GM12878 (cell line): Measurements from ENCODE around the gene VPS18. TPM values are rescaled to one million over a fixed set of nuclear protein-coding genes. Genes with fewer than 3 reads are reported as not detected.

Source experiments
- ATF2 ChIP-seq: IDR thresholded peaks from 2 replicates; pipeline ENCODE4 v1.6.1; 2012; ENCODE audit warnings: low read length, inconsistent platforms
- CHD1 ChIP-seq: IDR thresholded peaks from 2 replicates; pipeline ENCODE4 v1.6.1; 2012; ENCODE audit warnings: low read depth, low read length, improper control_type of control experiment
- CHD4 ChIP-seq: fragments of 200-600 bp; sonication (generic); IDR thresholded peaks from 2 replicates; pipeline ENCODE4 v1.6.1; 2016; ENCODE audit warnings: mild to moderate bottlenecking
- CREB1 ChIP-seq: IDR thresholded peaks from 2 replicates; pipeline ENCODE4 v1.6.1; 2012; ENCODE audit warnings: low read depth, mild to moderate bottlenecking, inconsistent platforms
- E4F1 ChIP-seq: fragments of 450-650 bp; IDR thresholded peaks from 2 replicates; pipeline ENCODE4 v1.6.1; 2018; ENCODE audit warnings: borderline replicate concordance, mild to moderate bottlenecking; ENCODE audit not compliant: partially characterized antibody
- EGR1 ChIP-seq, 2 experiments: IDR thresholded peaks; 1 replicate in 1 of 2; 2 replicates in 1 of 2; pipeline ENCODE4 v1.6.1; 2011 to 2012; ENCODE audit warnings: low read depth in 2 of 2, low read length in 2 of 2, borderline replicate concordance in 1 of 2, mild to moderate bottlenecking in 1 of 2, moderate library complexity in 1 of 2
- EZH2 ChIP-seq: IDR thresholded peaks from 2 replicates; pipeline ENCODE4 v1.6.1; 2012; ENCODE audit warnings: low read depth, mild to moderate bottlenecking, control low read depth, inconsistent platforms, low read length, borderline replicate concordance; ENCODE audit not compliant: control insufficient read depth
- FOXM1 ChIP-seq: IDR thresholded peaks from 2 replicates; pipeline ENCODE4 v1.6.1; 2012; ENCODE audit warnings: low read depth, mild to moderate bottlenecking, inconsistent platforms, low read length, moderate library complexity
- HDAC2 ChIP-seq: fragments of 200-600 bp; sonication (generic); IDR thresholded peaks from 2 replicates; pipeline ENCODE4 v1.6.1; 2017
- HDGF ChIP-seq: fragments of 450-650 bp; IDR thresholded peaks from 2 replicates; pipeline ENCODE4 v1.6.1; 2016; ENCODE audit warnings: antibody characterized with exemption
- MEF2A ChIP-seq: IDR thresholded peaks from 2 replicates; pipeline ENCODE4 v1.6.1; 2011; ENCODE audit warnings: low read depth, mild to moderate bottlenecking, low read length, moderate library complexity; ENCODE audit not compliant: insufficient read depth
- MYB ChIP-seq: fragments of 150-350 bp; IDR thresholded peaks from 2 replicates; pipeline ENCODE4 v1.6.1; 2014; ENCODE audit warnings: mild to moderate bottlenecking, low read depth, low read length, borderline replicate concordance
- NBN ChIP-seq: fragments of 450-650 bp; IDR thresholded peaks from 2 replicates; pipeline ENCODE4 v1.6.1; 2016
- NFYA ChIP-seq: IDR thresholded peaks from 2 replicates; pipeline ENCODE4 v1.6.1; 2011; ENCODE audit warnings: low read depth, mild to moderate bottlenecking, low read length, improper control_type of control experiment, borderline replicate concordance
- NR2C2 ChIP-seq: IDR thresholded peaks from 2 replicates; pipeline ENCODE4 v1.6.1; 2011; ENCODE audit warnings: borderline replicate concordance, low read depth; ENCODE audit not compliant: control insufficient read depth, insufficient read length
- NRF1 ChIP-seq: conservative IDR thresholded peaks from 2 replicates; pipeline ENCODE4 v1.6.1; 2011; ENCODE audit warnings: mild to moderate bottlenecking, low read depth, low read length, improper control_type of control experiment
- PAX5 ChIP-seq: IDR thresholded peaks from 2 replicates; pipeline ENCODE4 v1.6.1; 2011; ENCODE audit warnings: low read depth, low read length, borderline replicate concordance
- PAX8 ChIP-seq: fragments of 450-650 bp; IDR thresholded peaks from 2 replicates; pipeline ENCODE4 v1.6.1; 2017; ENCODE audit warnings: mild to moderate bottlenecking, moderate library complexity
- PBX3 ChIP-seq: IDR thresholded peaks from 2 replicates; pipeline ENCODE4 v1.6.1; 2011; ENCODE audit warnings: mild to moderate bottlenecking, low read depth, low read length, moderate library complexity; ENCODE audit not compliant: insufficient replicate concordance
- POLR2AphosphoS2 ChIP-seq: IDR thresholded peaks from 2 replicates; pipeline ENCODE4 v1.6.1; 2011; ENCODE audit warnings: low read depth, mild to moderate bottlenecking, low read length, improper control_type of control experiment, moderate library complexity
- RAD51 ChIP-seq: fragments of 450-650 bp; IDR thresholded peaks from 2 replicates; pipeline ENCODE4 v1.6.1; 2016; ENCODE audit warnings: moderate library complexity, mild to moderate bottlenecking, inconsistent platforms
- SIX5 ChIP-seq: IDR thresholded peaks from 2 replicates; pipeline ENCODE4 v1.6.1; 2011; ENCODE audit warnings: mild to moderate bottlenecking, low read depth, low read length, moderate library complexity; ENCODE audit not compliant: severe bottlenecking
- SPI1 ChIP-seq: IDR thresholded peaks from 2 replicates; pipeline ENCODE4 v1.6.1; 2011; ENCODE audit warnings: low read depth, mild to moderate bottlenecking, low read length, moderate library complexity, borderline replicate concordance; ENCODE audit not compliant: insufficient read depth
- TARDBP ChIP-seq: IDR thresholded peaks from 2 replicates; pipeline ENCODE4 v1.6.1; 2016; ENCODE audit warnings: borderline replicate concordance
- WRNIP1 ChIP-seq: IDR thresholded peaks from 2 replicates; pipeline ENCODE4 v1.6.1; 2011; ENCODE audit warnings: low read depth, low read length, improper control_type of control experiment, borderline replicate concordance
- YY1 ChIP-seq: IDR thresholded peaks from 2 replicates; pipeline ENCODE4 v1.6.1; 2011; ENCODE audit warnings: low read depth, mild to moderate bottlenecking, low read length
- ZNF622 ChIP-seq: fragments of 450-650 bp; IDR thresholded peaks from 2 replicates; pipeline ENCODE4 v1.6.1; 2017; ENCODE audit warnings: mild to moderate bottlenecking, inconsistent platforms
- polyA plus RNA-seq, 11 experiments: library from polyadenylated mRNA; depleted of rRNA in 4 of 11; unstranded in 6 of 11; stranded (reverse) in 5 of 11; fragments of >200 nt; fragmentation: Nextera tagmentation in 4 of 11; fragmentation: Illumina TruSeq in 1 of 11; extraction: Ambion mirVana in 4 of 11; extraction: Trizol in 1 of 11; gene quantifications; 1 replicate in 1 of 11; 2 replicates in 10 of 11; pipeline versions ENCODE4 v1.2.1 to v1.2.3, GENCODE V29; 2011 to 2016; ENCODE audit warnings: inconsistent platforms in 2 of 11, missing spikeins in 2 of 11, low read depth in 1 of 11
- total RNA-seq, 4 experiments: library from RNA; depleted of rRNA in 3 of 4; stranded (reverse); fragments of >200 nt in 3 of 4; fragmentation: Illumina TruSeq in 1 of 4; extraction: Trizol in 1 of 4; gene quantifications; 2 replicates each; pipeline versions ENCODE4 v1.2.1 to v1.2.3, GENCODE V29; 2013 to 2021

Gene VPS18
- total and polyA plus RNA-seq, 10 of the 15 experiments (the other 5 are each of a cell fraction or from before 2014, with no cell fraction given): 0.71 to 20.4 (median 10.6) TPM

- TF ChIP-seq ZNF622 (no peak), EGR1 (IDR thresholded peaks at IDR 0.05; ENCODE audit: borderline replicate concordance in 1 of 2, low read depth in 2 of 2, low read length in 2 of 2) (peak; percentile 72 to 85), CREB1 (peak; percentile 97), PBX3 (peak; percentile 56), ATF2 (no peak), EZH2 (no peak), TARDBP (no peak; the same call in 1 of the 2 replicates), YY1 (peak; percentile 20; the same call in 1 of the 2 replicates), MYB (no peak), NBN (peak; percentile 71), NRF1 (peak; percentile 16; the same call in 1 of the 2 replicates), WRNIP1 (no peak), CHD4 (no peak), E4F1 (no peak), RAD51 (peak; percentile 96), PAX8 (no peak), POLR2AphosphoS2 (no peak), HDGF (0 out of 2 replicates have a peak, but pooled peaks have one; percentile 74), NFYA (no peak), HDAC2 (no peak), SIX5 (no peak), NR2C2 (no peak), FOXM1 (no peak), PAX5 (peak; percentile 32; the same call in 1 of the 2 replicates), SPI1 (no peak), CHD1 (no peak), MEF2A (no peak)
These were observed at the start of gene VPS18 (continued) for GRCh38 chr15:40893733-40894680.
